Spinal cord (tissue), 10 donors: ENCODE data around the gene PAK4. TPM values are rescaled to one million over a fixed set of nuclear protein-coding genes. Genes with fewer than 3 reads are reported as not detected.

Source experiments
- DNase-seq, 6 donors: peaks; one replicate each; pipeline versions ENCODE4 v3.0.0 to v3.0.0-alpha.2; 2013 to 2015; ENCODE audit warnings: low spot score in 6 of 6, low read depth in 4 of 6
- H3K27ac ChIP-seq: one replicate; pipeline ENCODE4 v1.5.1; 2013; ENCODE audit warnings: low read depth, low read length, control low read depth
- H3K27me3 ChIP-seq: one replicate; pipeline ENCODE4 v1.6.1; 2013; ENCODE audit warnings: low read length; ENCODE audit not compliant: control insufficient read depth, insufficient read depth
- H3K36me3 ChIP-seq: one replicate; pipeline ENCODE4 v1.6.1; 2013; ENCODE audit warnings: low read length; ENCODE audit not compliant: control insufficient read depth, insufficient read depth
- H3K4me1 ChIP-seq: one replicate; pipeline ENCODE4 v1.6.1; 2013; ENCODE audit warnings: low read length; ENCODE audit not compliant: control insufficient read depth, insufficient read depth
- H3K4me3 ChIP-seq: one replicate; pipeline ENCODE4 v1.5.1; 2013; ENCODE audit warnings: low read depth, low read length, control low read depth
- H3K9me3 ChIP-seq: one replicate; pipeline ENCODE4 v1.6.1; 2013; ENCODE audit warnings: low read length; ENCODE audit not compliant: control insufficient read depth, insufficient read depth
- WGBS: methylation state at CpG from one replicate; pipeline ENCODE4 v1.1.5; 2013; ENCODE audit warnings: missing lambda C conversion rate; ENCODE audit not compliant: insufficient coverage; 5-methylcytosine and 5-hydroxymethylcytosine counted together
- polyA plus RNA-seq, 2 donors: library from polyadenylated mRNA; unstranded; fragments of 120-200 nt; gene quantifications; one replicate each; pipeline ENCODE4 v1.2.1, GENCODE V29; 2013; ENCODE audit not compliant: insufficient read length in 2 of 2
- total RNA-seq, 2 donors: library from RNA; depleted of rRNA in 1 of 2; stranded (reverse); fragments of 120-200 nt in 1 of 2; fragments of >200 nt in 1 of 2; gene quantifications; one replicate each; pipeline versions ENCODE4 v1.2.3 to v1.2.4, GENCODE V29; 2013 to 2014
- donor health status: healthy.

The PAK4 gene
- total and polyA plus RNA-seq, 4 donors = 3.0 to 39.4 (median 22.0) TPM

DNA sequence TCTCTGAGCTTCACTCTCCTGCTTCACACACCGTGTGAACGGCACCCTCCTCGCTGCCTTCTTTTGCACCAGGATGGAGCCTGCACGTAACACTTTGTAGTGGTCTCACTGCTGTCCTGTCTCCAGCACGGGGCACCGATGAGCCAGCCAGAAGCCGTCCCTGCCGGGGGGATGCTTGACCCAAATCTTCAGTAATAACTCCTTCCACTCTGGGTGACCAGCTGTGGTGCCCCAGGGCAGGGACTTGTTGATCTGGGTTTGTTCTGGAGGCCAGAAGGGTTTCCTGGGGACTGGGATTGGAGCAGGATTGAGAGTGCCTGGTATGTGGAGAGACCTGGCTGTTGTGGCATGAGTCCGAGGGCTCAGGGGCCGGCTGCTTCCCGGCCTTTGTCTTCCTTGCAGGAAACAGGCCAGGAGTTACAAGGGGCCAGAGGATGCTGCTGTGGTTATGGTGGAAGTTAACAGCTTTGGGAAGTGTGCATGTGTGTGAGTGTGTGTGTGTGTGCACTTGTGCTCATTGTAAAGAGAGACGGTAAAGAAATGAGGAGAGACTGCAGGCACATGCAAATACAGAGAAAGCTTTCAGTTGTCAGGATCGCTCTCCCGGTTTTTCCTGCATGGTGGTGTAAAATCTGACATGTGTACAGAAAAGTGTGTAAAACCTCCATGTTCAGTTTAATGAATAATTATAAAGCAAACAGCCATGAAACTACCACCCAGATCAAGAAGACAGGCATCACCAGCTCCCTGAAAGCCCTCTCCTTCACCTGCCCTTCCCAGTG, 18.9 kb downstream of the PAK4 start:
- Histone ChIP-seq H3K27me3 (no peaks in the 10 kb centered on the region), H3K9me3 (no peaks in the 10 kb centered on the region), H3K4me3 (no peak overlapping the region), H3K27ac (peak overlapping the region; percentile 71), H3K36me3 (no peaks in the 10 kb centered on the region), H3K4me1 (peaks cover 45% of the 10 kb centered on the region)
- DNase-seq = peak in 2 of 6 donors; percentile 58 to 66
- WGBS = 10% methylated on average over 9 of the region's 14 CpGs

DNA sequence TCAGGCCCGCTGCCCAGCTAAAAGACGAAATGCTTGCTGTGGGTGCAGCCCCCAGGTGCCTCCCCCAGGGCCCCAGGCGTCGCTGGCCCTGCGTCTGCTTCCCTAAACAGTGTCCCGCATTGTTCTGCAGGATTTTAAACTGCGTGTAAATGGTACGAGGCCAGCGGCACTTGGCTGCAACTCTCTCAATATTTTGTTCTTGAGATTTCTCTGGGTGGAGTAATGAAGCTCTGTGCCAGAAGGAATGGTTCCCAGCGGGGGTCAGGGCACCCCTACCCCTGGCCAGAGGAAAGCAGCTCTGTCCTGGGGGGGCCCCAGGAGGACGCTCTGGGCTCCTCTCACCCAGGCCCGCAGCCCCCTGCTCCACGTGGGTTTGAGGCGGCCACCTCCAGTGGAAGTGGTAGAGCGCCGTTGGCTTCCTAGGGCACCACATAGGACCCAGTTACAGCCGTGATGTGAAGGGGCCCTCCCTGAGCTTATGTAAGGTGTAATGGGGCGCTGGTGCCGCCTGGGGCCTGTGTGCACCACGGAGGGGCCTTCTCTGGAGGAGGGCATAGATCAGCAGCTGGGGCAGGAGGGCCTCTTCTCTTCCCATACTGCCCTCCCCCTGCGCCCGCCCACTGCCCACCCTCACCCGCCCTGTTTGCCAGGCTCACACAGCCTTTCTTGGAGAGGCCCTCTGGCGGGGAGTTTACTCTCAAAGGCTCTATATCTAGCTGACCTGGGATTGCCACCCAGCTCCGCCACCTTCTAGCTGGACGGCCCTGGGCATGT, 19.8 kb downstream of the PAK4 start:
- Histone ChIP-seq H3K27ac (peak overlapping the region; percentile 71), H3K4me3 (no peak overlapping the region)

DNA sequence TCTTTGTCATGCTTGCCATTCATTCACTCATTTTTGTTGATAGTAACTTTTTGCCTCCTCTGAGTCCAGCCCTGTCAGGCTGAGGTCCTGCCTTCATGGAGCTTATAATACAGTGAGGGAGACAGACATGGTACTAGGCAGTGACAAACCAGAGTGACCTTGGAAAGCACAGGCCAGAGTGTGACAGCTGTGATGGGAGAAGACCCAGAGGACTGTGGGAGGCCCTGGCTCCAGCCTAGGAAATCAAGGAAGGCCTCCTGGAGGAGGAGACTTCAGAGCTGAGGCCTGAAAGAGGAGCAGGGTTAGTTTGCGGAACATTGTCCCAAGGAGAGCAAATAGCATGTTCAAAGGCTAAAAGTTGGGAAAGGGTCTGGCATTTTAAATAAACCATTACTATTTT, 20.5 kb downstream of the PAK4 start:
- no peak for DNase-seq
- peak overlapping the region; percentile 45 for H3K27ac ChIP-seq
- no peaks in the 10 kb centered on the region for H3K9me3 ChIP-seq
- no peaks in the 10 kb centered on the region for H3K27me3 ChIP-seq
- no peak overlapping the region for H3K4me3 ChIP-seq
- no peaks in the 10 kb centered on the region for H3K36me3 ChIP-seq
- WGBS = no CpG with 5 or more reads among the region's 1 CpG
- peaks cover 32% of the 10 kb centered on the region for H3K4me1 ChIP-seq

More for the DNA sequence above, 19.8 kb downstream of the PAK4 start:
- Histone ChIP-seq H3K4me1 (peaks cover 36% of the 10 kb centered on the region), H3K27me3 (no peaks in the 10 kb centered on the region), H3K9me3 (no peaks in the 10 kb centered on the region), H3K36me3 (no peaks in the 10 kb centered on the region)
- WGBS = 22% methylated on average over 17 of the region's 26 CpGs
- DNase-seq = peak in 2 of 6 donors; percentile 48 to 75

DNA sequence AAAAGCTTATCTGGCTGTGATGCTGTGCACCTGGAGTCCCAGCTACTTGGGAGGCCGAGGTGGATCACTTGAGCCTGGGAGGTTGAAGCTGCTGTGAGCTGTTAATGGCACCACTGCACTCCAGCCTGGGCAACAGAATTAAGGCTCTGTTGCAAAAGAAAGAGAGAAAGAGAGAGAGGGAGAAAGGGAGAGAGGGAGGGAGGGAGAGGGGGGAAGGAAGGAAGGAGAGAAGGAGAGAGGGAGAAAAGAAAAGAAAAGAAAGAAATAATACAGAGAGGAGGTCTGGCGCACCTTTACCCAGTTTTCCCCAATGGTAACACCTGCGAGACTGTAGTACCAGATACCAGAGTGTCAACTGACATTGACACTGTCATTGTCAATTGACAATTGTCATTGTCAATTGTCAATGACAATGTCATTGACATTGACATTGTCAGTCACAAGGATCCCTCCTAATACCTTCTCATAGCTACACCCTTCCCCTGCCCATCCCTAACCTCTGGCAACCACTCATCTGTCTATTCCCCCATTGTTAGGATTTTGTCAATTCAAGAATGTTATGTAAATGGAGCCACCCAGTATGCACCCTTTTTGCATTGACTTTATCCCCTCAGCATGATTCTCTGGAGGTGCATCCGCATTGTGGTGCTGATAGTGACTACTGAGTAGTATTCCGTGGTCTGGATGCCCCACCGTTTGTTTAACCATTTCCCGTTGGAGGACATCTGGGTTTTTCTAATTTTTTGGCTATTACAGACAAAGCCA, 21.3 kb downstream of the PAK4 start:
- Histone ChIP-seq H3K9me3 (no peaks in the 10 kb centered on the region), H3K4me3 (no peak overlapping the region), H3K27me3 (no peaks in the 10 kb centered on the region), H3K36me3 (peaks cover 3% of the 10 kb centered on the region), H3K27ac (no peak overlapping the region), H3K4me1 (peaks cover 32% of the 10 kb centered on the region)
- no peak for DNase-seq
- 45% methylated on average over 5 of the region's 7 CpGs for whole genome bisulfite sequencing

DNA sequence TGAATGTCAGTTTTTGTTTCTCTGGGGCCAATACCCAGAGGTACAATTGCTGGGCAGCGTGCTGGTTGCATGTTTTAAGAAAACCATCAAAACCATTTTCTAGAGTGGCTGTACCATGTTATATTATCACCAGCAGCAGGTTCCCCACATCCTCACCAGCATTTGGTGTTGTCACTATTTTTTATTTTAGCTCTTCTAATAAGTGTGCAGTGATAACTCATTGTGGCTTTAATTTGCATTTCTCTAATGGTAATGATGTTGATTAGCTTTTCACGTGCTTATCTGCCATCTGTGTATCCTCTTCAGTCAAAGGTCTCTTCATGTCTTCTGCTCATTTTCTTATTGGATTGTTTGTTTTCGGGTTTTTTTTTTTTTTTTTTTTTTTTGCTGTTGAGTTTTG, 21.9 kb downstream of the PAK4 start:
- Histone ChIP-seq H3K4me1 (peaks cover 30% of the 10 kb centered on the region), H3K9me3 (no peaks in the 10 kb centered on the region), H3K27me3 (no peaks in the 10 kb centered on the region), H3K36me3 (peaks cover 3% of the 10 kb centered on the region), H3K27ac (no peak overlapping the region), H3K4me3 (no peak overlapping the region)
- no CpG with 5 or more reads among the region's 3 CpGs for WGBS
- DNase-seq = no peak

DNA sequence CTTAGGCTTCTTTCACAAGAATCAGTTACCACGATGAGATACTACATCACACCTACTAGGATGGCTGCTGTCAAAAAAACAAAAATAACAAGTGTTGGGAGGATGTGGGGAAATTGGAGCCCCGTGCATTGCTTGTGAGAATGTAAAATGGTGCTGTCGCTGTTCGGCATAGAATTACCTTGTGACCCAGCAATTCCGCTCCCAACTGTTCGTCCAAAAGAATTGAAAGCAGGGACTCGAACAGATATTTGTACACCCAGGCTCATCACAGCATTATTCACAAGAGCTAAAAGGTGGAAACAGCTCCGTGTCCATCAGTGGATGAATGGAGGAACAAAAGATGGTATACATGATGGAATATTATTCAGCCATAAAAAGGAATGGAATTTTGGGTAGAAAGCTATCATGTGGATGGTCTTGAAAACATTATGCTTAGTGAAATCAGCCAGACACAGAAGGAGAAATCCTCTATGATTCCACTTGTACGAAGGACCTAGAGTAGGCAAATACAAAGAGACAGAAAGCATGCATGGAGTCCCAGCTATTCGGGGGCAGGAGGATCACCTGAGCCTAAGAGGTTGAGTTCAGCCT, 23.4 kb downstream of the PAK4 start:
- H3K27ac ChIP-seq = no peak overlapping the region
- no peak for DNase-seq
- H3K36me3 ChIP-seq = peaks cover 3% of the 10 kb centered on the region
- no peak overlapping the region for H3K4me3 ChIP-seq
- H3K27me3 ChIP-seq = no peaks in the 10 kb centered on the region
- peaks cover 25% of the 10 kb centered on the region for H3K4me1 ChIP-seq
- H3K9me3 ChIP-seq = no peaks in the 10 kb centered on the region
- 100% methylated on average over 2 of the region's 10 CpGs for WGBS

DNA sequence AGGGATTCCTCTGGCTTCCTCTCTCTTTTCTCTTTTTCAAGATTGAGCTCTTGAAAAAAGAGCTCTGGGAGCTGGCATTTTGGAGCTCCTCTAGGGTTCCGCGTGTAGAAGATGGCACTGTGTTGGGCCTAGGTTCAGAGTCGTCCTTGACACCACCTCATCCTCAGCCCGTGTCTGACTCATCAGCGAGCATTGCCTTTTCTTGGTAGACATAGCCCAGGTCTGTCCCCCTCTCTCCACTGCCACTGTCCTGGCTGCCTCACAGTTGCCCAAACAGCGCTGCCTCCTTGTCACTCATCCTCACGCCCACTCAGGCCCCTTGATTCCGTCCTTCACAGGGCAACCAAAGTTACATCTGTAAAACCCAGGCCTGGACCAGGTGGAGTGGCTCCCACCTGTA, 24.6 kb downstream of the PAK4 start:
- H3K9me3 ChIP-seq = no peaks in the 10 kb centered on the region
- WGBS = 88% methylated on average over 8 of the region's 8 CpGs
- H3K4me1 ChIP-seq = peaks cover 14% of the 10 kb centered on the region
- H3K27me3 ChIP-seq = no peaks in the 10 kb centered on the region
- H3K4me3 ChIP-seq = no peak overlapping the region
- no peak overlapping the region for H3K27ac ChIP-seq
- DNase-seq = no peak
- peaks cover 7% of the 10 kb centered on the region for H3K36me3 ChIP-seq

DNA sequence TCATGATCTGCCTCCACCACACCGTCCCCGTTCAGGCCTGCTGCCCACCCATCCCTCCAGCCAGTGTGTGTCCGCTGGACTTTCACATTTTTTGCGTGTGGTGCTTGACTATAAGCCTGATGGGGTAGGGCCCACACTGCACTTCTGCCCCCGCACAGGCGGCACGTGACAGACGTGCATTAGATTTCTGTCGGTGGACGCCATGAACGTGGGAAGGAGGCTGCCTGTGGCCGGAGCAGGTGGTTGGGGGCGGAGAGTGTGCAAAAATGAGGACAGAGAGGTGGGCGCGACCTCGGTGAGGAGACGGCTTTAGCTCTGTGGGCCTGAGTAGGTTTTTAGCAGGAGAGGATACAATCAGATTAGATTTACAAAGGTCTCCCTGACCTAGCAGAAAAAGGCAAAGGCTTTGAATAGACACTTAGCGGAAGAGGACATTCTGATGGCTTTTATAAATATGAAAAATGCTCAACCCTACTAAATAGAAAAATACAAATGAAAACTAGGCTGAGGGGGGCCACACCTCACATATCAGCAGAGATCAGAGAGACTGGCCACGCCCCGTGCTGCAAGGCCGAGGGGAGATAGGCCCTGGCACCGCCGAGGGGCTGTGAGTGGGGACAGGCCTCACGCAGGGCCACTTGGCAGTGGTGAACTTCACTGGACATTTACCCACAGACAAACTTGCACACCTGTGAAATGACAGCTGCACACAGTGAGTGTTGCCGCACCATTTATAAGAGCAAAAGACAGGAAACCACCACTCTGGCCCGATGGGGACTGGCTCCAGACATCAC, 25.4 kb downstream of the PAK4 start:
- WGBS = 85% methylated on average over 23 of the region's 26 CpGs
- Histone ChIP-seq H3K27ac (no peak overlapping the region), H3K36me3 (peaks cover 14% of the 10 kb centered on the region), H3K27me3 (no peaks in the 10 kb centered on the region), H3K9me3 (no peaks in the 10 kb centered on the region), H3K4me3 (no peak overlapping the region), H3K4me1 (peaks cover 14% of the 10 kb centered on the region)
- no peak for DNase-seq

DNA sequence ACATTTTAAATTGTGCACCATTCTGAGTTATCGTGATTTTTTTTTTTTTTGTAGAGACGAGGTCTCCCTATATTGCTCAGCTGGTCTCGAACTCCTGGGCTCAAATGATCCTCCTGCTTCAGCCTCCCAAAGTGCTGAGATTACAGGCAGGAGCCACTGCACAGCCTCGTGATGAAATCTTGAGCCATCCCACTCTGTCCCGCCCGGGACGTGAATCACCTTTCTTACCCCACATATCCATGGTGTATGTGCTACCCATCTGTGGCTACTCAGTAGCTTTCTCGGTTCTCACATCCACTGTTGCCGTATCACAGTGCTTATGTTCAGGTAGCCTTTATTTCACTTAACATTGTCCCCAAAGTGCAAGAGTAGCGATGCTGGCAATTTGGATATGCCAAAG, 26.5 kb downstream of the PAK4 start:
- Histone ChIP-seq H3K4me3 (no peak overlapping the region), H3K4me1 (peaks cover 18% of the 10 kb centered on the region), H3K27me3 (no peaks in the 10 kb centered on the region), H3K27ac (no peak overlapping the region), H3K36me3 (peaks cover 18% of the 10 kb centered on the region), H3K9me3 (no peaks in the 10 kb centered on the region)
- WGBS = 96% methylated on average over 7 of the region's 10 CpGs
- no peak for DNase-seq
